Psoas muscle (tissue), 8 donors: ENCODE data around the gene S100A13. TPM values are rescaled to one million over a fixed set of nuclear protein-coding genes. Genes with fewer than 3 reads are reported as not detected.

Experiments
- ATAC-seq, 4 donors: fragments of 200-7000 bp; cut with Tn5 transposase; one replicate each; pipeline ENCODE4 v1.9.1; 2020; ENCODE audit warnings: moderate library complexity in 3 of 4, mild to moderate bottlenecking in 2 of 4
- DNase-seq, 2 donors: peaks; one replicate each; pipeline ENCODE4 v3.0.0-alpha.2; 2020
- H3K27ac ChIP-seq: fragments of 200-600 bp; one replicate; pipeline ENCODE4 v1.8.0; 2022
- H3K27me3 ChIP-seq, 3 donors: fragments of 200-600 bp in 1 of 3; one replicate each; pipeline versions ENCODE4 v1.6.1 to v1.8.0; 2013 to 2022; ENCODE audit warnings: low read length in 2 of 3, mild to moderate bottlenecking in 2 of 3, moderate library complexity in 1 of 3; ENCODE audit not compliant: insufficient read depth in 3 of 3
- H3K36me3 ChIP-seq, 2 donors: fragments of 200-600 bp in 1 of 2; one replicate each; pipeline versions ENCODE4 v1.6.1 to v1.8.0; 2013 to 2022; ENCODE audit warnings: low read depth in 1 of 2, mild to moderate bottlenecking in 1 of 2, moderate library complexity in 1 of 2; ENCODE audit not compliant: insufficient read depth in 1 of 2
- H3K4me1 ChIP-seq: fragments of 200-600 bp; one replicate; pipeline ENCODE4 v1.8.0; 2022
- H3K4me3 ChIP-seq: fragments of 200-600 bp; one replicate; pipeline ENCODE4 v1.8.0; 2022; ENCODE audit warnings: mild to moderate bottlenecking
- H3K9me3 ChIP-seq: fragments of 200-600 bp; one replicate; pipeline ENCODE4 v1.8.0; 2022
- WGBS, 3 donors: extraction: QIAGEN DNeasy Blood & Tissue Kit; methylation state at CpG; one replicate each; pipeline versions ENCODE4 v1.1.6 to v1.1.7; 2013; 5-methylcytosine and 5-hydroxymethylcytosine counted together
- intact Hi-C, 2 donors: fragments of 100-400 bp; cut with DNase I; formaldehyde crosslinking; loops; one replicate each; pipeline versions ENCODE4 v1.11.0 to v1.14.2; 2022
- polyA plus RNA-seq, 3 donors: library from polyadenylated mRNA; stranded (reverse); fragments of 200-250 nt; gene quantifications; one replicate each; pipeline ENCODE4 v1.2.3, GENCODE V29; 2013
- total RNA-seq, 4 donors: library from RNA; stranded (reverse); fragmentation: NEBNext Ultra II Directional in 2 of 4; extraction: Animal tissue kit (Norgen Biotek cat#: 25700) in 2 of 4; gene quantifications; one replicate each; pipeline versions ENCODE4 v1.2.1 to v1.2.4, GENCODE V29; 2021 to 2023
- TF ChIP-seq, protein P1 (sequence below): fragments of 200-600 bp; IDR thresholded peaks from one replicate; pipeline ENCODE4 v1.8.0; 2022; ENCODE audit warnings: antibody characterized with exemption
- donor health status: healthy with polysubstance abuse.
- donor health status: DM: no; HTN: no; CAD: no; lungs with moderate emphysema.
- donor health status: Bipolar disorder and iron deficiency.
- donor health status: healthy.
- donor health status: DM: yes; HTN: yes; CAD: no.
- donor health status: DM: no; HTN: no; CAD: no.
- donor health status: DM: no; HTN: no; CAD: no.
- donor health status: DM: yes; HTN: yes; CAD: no.

The S100A13 gene
- total and polyA plus RNA-seq, 7 donors: 72.4 to 199 (median 113) TPM

DNA sequence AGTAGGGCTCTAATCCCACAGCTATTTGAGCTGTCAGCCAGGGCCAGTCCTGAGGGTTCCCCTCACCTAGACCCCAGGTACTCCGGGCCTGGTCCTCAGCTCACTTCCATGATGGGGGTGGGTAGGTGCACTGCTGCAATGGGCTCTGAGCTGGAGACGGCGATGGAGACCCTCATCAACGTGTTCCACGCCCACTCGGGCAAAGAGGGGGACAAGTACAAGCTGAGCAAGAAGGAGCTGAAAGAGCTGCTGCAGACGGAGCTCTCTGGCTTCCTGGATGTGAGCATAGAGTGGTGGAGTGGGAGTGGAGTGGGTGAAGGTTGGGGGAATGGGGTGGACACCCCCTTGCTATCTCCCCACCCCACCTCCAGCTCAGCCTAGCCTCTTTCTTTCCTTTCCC is 3.1 kb upstream of the S100A13 start:
- no peak for DNase-seq
- Histone ChIP-seq H3K4me3 (peak overlapping the region; percentile 66), H3K9me3 (no peaks in the 10 kb centered on the region), H3K27ac (peak overlapping the region; percentile 100), H3K27me3 (no peaks in the 10 kb centered on the region), H3K4me1 (peaks cover 51% of the 10 kb centered on the region), H3K36me3 (peaks cover 0 to 25% of the 10 kb centered on the region in 2 donors)
- intact Hi-C loops: no loop called here
- no peak for ATAC-seq
- WGBS, 3 donors: 64 to 78% (median 69%) methylated on average over 7 of the region's 7 CpGs
- TF ChIP-seq, protein P1, sequence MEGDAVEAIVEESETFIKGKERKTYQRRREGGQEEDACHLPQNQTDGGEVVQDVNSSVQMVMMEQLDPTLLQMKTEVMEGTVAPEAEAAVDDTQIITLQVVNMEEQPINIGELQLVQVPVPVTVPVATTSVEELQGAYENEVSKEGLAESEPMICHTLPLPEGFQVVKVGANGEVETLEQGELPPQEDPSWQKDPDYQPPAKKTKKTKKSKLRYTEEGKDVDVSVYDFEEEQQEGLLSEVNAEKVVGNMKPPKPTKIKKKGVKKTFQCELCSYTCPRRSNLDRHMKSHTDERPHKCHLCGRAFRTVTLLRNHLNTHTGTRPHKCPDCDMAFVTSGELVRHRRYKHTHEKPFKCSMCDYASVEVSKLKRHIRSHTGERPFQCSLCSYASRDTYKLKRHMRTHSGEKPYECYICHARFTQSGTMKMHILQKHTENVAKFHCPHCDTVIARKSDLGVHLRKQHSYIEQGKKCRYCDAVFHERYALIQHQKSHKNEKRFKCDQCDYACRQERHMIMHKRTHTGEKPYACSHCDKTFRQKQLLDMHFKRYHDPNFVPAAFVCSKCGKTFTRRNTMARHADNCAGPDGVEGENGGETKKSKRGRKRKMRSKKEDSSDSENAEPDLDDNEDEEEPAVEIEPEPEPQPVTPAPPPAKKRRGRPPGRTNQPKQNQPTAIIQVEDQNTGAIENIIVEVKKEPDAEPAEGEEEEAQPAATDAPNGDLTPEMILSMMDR: no peak

DNA sequence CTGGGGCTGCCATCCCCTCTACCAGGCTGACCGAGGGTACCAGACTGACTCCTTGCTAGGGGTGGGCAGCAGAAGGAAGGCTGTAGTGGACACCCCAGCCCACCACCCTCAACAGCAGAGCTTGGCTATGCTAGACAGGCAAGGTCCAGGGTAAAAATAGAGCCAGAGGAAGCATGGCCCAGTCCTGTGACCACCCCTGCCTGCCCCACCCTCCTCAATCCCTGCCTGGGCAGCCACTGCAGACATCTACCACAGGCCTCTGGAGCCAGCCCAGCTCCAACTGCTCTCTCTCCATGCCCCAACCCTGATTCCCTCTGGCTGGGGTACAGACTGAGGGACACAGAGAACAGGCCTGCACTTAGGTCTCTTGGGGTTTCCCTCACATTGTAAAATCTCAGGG is 2.7 kb upstream of the S100A13 start:
- ATAC-seq (peak; percentile 36 to 55 (median 50)), DNase-seq (peak; percentile 55 to 89)
- Histone ChIP-seq H3K27me3 (no peaks in the 10 kb centered on the region), H3K4me3 (peak overlapping the region; percentile 66), H3K4me1 (peaks cover 52% of the 10 kb centered on the region), H3K36me3 (peaks cover 0 to 26% of the 10 kb centered on the region in 2 donors), H3K9me3 (no peaks in the 10 kb centered on the region), H3K27ac (peak overlapping the region; percentile 100)
- TF ChIP-seq, protein P1: no peak
- intact Hi-C loops: no loop called here
- 18 to 74% (median 65%) methylated on average over 1 of the region's 1 CpG for WGBS, 3 donors

DNA sequence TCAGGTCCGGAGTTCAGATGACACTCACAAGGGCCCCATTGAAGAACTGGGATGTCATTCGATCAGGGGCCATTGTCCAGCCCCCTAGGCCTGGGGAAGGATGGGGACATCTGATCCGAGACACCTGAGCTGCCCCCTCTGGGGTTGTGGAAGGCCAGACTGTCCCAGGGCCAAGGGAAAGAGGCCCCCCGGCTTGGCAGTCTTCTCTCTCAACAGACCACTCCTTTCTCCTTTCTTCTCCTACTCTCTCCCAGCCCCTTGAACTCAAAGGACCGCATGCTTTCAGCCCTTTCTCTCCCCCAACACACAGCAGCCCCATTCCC is 2.0 kb upstream of the S100A13 start:
- intact Hi-C loops: no loop called here
- no peak for ATAC-seq
- H3K4me3 ChIP-seq: peak overlapping the region; percentile 66
- peaks cover 0 to 30% of the 10 kb centered on the region in 2 donors for H3K36me3 ChIP-seq
- no peaks in the 10 kb centered on the region for H3K9me3 ChIP-seq
- no peaks in the 10 kb centered on the region for H3K27me3 ChIP-seq
- TF ChIP-seq, protein P1: no peak
- peaks cover 55% of the 10 kb centered on the region for H3K4me1 ChIP-seq
- H3K27ac ChIP-seq: peak overlapping the region; percentile 100
- no peak for DNase-seq
- 28 to 56% (median 36%) methylated on average over 5 of the region's 5 CpGs for WGBS, 3 donors

DNA sequence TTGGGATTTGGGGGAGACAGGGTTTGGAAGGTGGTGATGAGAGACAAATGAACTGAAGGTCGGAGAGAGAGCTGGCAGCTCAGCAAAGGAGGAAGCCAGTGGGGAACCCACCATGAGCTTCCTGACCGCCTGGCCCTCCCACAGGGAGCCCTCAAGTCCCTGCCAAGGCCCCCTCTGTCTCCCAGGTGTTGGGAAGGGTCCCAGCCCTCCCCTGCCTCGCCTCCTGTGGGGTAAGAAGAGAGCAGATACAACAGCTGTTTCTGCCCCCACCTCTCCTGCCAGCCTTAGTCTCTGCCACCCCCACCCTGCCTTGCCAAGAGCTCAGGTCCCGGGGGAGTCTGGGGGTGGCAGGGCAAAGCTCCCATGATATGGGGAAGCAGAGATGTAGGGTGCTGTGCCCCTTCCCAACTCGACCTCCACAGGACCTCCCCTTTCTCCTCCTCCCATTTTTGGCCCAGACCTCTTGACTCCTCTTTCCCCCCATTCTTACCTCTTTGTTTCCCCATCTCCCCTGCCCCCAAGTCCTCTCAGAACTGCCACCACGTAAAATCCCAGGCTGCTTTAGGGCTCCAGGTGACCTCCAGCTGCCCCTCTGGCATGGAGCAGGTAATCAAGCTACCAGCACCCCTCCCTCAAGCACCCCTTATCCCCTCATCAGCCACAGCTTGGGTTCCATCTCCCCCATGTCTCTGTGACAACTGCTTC is 1.5 kb upstream of the S100A13 start:
- intact Hi-C loops: loop anchor here in 1 of 2 donors (1.0 kb wide), 1 partner anchor 56 kb away; no protein-coding TSS in a partner anchor
- ATAC-seq: peak in 2 of 4 donors; percentile 5 to 11
- Histone ChIP-seq H3K4me3 (peak overlapping the region; percentile 66), H3K36me3 (peaks cover 0 to 35% of the 10 kb centered on the region in 2 donors), H3K4me1 (peaks cover 61% of the 10 kb centered on the region), H3K9me3 (no peaks in the 10 kb centered on the region), H3K27me3 (no peaks in the 10 kb centered on the region), H3K27ac (peak overlapping the region; percentile 100)
- no peak for DNase-seq
- TF ChIP-seq, protein P1: no peak
- 35 to 49% (median 37%) methylated on average over 6 of the region's 6 CpGs for WGBS, 3 donors
